GM19438 (cell line): ENCODE data around the gene PCP2.

Source experiments
- ATAC-seq: cut with Tn5 transposase; IDR thresholded peaks from one replicate; pipeline ENCODE4 v1.9.1; 2021; ENCODE audit warnings: low read depth; ENCODE audit not compliant: unreplicated experiment

The PCP2 gene

DNA sequence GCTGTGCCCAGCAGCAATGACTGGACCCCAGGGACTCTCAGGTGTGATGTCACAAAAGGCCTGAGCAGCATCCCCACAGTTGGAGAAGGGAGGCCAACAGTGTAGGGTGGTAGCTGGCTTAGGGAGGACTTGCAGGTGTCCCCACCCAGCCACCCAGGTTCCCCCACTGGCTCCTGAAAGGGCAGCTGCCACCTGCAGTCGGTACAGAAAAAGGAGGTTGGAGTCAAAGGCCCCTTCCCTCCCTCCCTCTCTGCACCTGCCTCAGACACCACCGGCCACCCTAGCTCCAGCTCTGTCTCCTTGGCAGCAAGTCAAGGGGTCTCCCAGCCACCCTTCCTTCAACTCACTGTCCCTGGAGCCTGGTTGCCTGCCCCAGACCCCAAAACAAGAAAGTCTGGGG, at the start of gene PCP2:
TSS of gene PCP2 (minus strand) at position 22 of the 400 bp plus-strand sequence. CDS start 262 bp downstream, outside the sequence.
- ATAC-seq = no peak

DNA sequence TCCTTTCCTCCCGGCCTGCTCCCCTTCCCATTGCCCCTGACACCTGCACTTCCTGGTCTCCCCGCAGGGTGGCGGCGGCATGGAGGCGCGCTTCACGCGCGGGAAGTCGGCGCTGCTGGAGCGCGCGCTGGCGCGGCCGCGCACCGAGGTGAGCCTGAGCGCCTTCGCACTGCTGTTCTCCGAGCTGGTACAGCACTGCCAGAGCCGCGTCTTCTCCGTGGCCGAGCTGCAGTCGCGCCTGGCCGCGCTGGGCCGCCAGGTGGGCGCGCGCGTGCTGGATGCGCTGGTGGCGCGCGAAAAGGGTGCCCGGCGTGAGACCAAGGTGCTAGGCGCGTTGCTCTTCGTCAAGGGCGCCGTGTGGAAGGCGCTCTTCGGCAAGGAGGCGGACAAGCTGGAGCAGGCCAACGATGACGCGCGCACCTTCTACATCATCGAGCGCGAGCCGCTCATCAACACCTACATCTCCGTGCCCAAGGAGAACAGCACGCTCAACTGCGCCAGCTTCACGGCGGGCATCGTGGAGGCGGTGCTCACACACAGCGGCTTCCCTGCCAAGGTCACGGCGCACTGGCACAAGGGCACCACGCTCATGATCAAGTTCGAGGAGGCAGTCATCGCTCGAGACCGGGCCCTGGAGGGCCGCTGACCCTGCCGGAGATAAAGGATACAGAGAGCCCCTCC, 48.8 kb upstream of the PCP2 start:
- ATAC-seq = no peak

DNA sequence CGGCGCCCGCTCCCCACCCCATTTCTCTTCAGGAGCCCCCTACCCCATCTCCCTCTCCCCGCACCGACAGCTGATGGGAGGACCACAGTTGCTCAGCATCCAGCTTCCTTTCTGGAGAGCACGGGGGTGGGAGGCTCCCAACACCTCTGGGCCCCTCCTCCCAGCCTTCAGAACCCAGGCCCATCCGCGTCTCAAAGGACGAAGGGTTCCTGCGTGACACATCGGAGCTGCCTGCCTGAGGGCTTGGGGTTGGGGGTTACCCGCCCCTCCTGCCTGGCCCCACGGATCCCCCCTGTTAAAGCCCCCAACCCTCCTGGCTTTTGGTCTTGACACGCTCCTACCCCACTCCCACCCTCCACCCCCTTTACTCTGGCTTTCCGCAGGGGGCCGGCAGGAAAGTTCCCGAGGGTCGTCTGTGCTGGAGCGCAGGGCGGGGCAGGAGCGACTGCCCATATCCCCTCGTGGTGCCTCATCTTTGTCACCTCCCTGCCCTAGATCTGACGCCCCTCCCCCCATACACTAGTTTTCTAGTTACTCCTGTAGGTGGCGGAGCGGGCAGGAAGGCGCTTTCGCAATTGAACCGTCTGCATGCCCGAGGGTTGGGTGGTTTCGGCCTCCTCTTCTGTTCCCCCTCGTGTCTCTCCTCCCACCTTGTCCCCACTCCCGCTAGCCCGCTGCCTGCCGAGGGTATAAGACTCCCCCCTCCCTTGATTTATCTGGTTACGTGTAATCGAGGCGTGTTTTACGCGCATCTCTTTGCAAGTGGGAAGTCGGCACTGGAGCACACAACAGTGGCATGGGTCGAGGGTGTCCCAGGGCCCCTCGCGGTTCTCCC, 48.0 kb upstream of the PCP2 start:
- no peak for ATAC-seq

GRCh38 chr19:7680606-7681339, 47.3 kb upstream of the PCP2 start, which contains the start of gene TRAPPC5:
TRAPPC5 (plus strand) TSS chr19:7680833; CDS start chr19:7682254, 1,421 bp downstream.
- ATAC-seq = no peak

- ATAC-seq = no peak
Measured at GRCh38 chr19:7679771-7680605, 46.5 kb upstream of the PCP2 start.

GRCh38 chr19:7678971-7679751, 45.6 kb upstream of the PCP2 start:
- ATAC-seq = no peak

DNA sequence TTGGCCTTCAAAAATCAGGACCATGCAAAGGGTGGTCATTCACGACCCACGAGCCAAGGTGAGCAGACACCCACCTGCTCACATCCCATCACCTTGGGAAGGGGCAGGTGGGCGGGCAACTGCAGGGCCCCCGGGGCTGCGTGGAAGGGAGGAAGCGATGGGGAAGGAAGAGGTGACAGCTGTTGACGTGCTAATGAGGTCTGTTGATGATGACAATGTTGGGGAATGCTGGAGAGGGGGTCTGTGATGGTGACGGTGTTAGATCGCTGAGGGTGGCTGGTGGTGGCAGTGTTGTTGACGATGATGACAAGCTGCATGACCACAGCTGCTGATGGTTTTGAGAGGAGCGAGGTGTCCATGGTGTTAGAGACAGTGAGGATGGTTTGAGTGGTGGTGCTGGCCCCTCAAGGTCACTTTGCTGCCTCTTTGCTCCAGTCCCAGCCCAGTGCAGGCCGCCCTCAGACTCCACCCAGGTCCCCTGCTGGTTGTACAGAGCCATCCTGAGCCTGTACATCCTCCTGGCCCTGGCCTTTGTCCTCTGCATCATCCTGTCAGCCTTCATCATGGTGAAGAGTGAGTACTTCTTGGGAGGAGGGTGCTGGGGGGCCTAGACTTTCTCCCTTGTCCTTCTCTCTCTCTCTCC, 44.3 kb upstream of the PCP2 start:
- no peak for ATAC-seq

GRCh38 chr19:7676854-7677253, 43.3 kb upstream of the PCP2 start, which contains the start of gene MCEMP1:
MCEMP1 (plus strand) TSS chr19:7677090; CDS start chr19:7677121, 31 bp downstream.
- no peak for ATAC-seq

DNA sequence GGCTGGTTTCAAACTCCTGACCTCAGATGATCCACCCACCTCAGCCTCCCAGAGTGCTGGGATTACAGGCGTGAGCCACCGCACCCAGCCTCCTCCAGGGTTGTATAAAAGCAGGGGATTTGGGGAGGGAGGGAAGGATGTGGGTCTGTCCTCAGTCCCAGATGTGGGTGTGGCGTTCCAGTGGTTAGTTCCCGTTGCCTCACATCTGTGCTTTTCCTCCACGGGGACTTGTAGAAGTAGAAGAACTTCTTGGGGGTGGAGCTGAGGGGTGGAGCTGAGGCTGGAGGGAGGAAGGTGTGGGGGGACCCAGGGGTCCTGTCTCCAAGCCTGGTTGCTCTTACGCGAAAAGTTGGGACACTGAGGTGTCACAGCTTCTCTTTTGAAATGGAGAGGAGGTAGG, 42.9 kb upstream of the PCP2 start:
- ATAC-seq = no peak

- ATAC-seq = no peak
Measured at GRCh38 chr19:7674010-7675005, 40.8 kb upstream of the PCP2 start.

GRCh38 chr19:7672522-7672921, 39.0 kb upstream of the PCP2 start:
- no peak for ATAC-seq

DNA sequence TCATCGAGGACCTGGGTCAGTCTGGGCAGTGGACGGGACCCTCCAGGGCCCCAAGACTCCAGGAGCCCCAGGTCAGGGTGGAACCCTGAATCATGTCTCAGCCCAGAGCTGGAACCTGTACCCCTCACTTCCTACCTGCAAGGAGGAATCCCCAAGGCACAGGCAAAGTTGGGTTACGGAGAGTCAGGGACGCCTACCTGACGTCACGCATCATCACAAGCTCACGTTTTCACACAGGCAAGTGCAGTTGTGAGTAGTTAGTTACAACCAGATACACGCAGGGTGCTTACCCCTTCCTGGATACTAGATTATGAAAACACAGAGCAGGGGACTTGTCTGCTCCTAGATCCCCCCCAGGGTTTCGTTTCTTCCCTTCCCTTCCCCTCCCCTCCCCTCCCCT, 37.3 kb upstream of the PCP2 start:
- no peak for ATAC-seq

DNA sequence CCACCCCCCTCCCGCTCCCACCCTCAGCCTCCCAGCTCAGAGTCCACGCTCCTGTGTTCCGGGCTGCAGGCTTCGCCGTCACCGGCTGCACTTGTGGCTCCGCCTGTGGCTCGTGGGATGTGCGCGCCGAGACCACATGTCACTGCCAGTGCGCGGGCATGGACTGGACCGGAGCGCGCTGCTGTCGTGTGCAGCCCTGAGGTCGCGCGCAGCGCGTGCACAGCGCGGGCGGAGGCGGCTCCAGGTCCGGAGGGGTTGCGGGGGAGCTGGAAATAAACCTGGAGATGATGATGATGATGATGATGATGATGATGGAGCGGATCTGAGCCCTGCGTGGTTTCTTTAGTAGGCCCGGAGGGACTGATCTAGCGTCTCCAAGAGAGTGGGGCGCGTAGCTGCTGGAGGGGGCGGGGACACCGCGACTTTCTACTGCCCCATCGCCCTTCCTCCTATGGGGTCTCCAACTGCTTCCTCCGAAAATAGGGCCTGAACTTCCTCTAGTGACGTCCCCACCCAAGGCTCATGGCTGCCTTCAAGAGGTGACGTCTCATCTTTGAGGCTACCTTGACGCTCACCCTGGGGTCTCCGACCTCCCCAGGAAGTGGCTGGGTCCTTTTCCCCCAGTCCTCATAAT, 36.7 kb upstream of the PCP2 start:
- ATAC-seq = no peak

GRCh38 chr19:7669641-7670040, 36.1 kb upstream of the PCP2 start:
- no peak for ATAC-seq

GRCh38 chr19:7668842-7669241, 35.3 kb upstream of the PCP2 start, which contains the start of gene RETN:
RETN (plus strand) TSS chr19:7669049; CDS start chr19:7669327, 278 bp downstream.
- no peak for ATAC-seq

- ATAC-seq = no peak
Measured at GRCh38 chr19:7665076-7665475, 31.6 kb upstream of the PCP2 start.

- ATAC-seq = no peak
Measured at GRCh38 chr19:7663706-7664105, 30.2 kb upstream of the PCP2 start.
